Astrocyte of the spinal cord (primary cell): Measurements from ENCODE around the gene PTPRN2.

Experiments used
- DNase-seq: peaks from one replicate; pipeline ENCODE4 v3.0.0; 2011; ENCODE audit warnings: low read depth, low spot score
- H3K4me3 ChIP-seq: 2 replicates; pipeline ENCODE4 v1.5.1; 2011; ENCODE audit warnings: low read depth, mild to moderate bottlenecking, low read length, moderate library complexity
- CTCF ChIP-seq: IDR thresholded peaks from 2 replicates; pipeline ENCODE4 v1.5.1; 2012; ENCODE audit warnings: low read depth, mild to moderate bottlenecking, low read length, inconsistent platforms
- in situ Hi-C: cut with HindIII; loops from 2 replicates; pipeline ENCODE4 v1.10.0; 2017; ENCODE audit warnings: low sequenced_read_pairs

PTPRN2 gene

DNA sequence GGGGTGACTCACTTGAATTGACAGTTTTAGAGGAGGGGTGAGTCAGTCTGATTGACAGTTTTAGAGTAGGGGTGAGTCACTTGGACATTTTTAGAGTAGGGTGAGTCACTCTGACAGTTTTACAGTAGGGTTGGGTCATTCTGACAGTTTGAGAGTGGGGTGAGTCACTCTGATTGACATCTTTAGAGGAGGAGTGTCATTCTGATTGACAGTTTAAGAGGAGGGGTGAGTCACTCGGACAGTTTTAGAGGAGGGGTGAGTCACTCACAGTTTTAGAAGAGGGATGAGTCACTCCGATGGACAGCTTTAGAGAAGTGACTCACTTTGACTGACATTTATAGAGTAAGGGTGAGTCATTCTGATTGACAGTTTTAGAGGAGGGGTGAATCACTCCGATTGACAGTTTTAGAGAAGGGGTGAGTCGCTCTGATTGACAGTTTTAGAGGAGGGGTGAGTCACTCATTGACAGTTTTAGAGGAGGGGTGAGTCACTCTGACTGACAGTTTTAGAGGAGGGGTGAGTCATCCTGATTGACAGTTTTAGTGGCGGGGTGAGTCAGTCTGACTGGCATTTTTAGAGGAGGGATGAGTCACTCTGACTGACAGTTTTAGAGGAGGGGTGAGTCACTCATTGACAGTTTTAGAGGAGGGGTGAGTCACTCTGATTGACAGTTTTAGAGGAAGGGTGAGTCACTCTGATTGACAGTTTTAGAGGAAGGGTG lies 655.0 kb downstream of the PTPRN2 start:
- no peak overlapping the region for H3K4me3 ChIP-seq
- in situ Hi-C loops = no loop called here
- no peak for TF ChIP-seq CTCF
- no peak for DNase-seq

DNA sequence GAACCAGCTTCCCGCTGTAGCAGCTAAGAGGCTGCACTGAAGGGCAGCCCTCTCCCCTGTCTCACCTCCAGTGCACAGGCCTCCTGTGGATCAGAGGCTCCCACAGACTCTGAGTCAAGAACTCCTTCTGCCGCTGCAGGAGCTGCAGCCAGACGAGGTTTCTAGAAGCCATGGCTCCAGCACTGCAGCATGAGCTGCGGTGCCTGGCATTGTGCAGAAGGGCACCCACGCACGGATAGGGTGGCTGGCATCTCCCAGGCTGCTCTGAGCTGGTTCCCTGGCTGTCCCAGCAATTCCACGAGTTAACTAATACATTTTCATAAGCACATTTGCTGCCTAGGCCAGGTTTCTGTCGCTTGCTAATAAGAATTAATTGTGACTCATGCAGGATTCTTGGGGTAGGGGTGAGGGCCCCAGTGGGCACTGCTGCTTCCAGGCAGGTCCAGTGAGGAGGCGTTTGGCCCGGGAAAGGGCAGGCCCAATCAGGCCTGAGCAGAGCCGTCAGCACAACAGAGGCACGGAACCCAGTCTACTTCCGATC lies 656.6 kb downstream of the PTPRN2 start:
- no peak for TF ChIP-seq CTCF
- H3K4me3 ChIP-seq = no peak overlapping the region
- in situ Hi-C loops = no loop called here
- DNase-seq = no peak

- in situ Hi-C loops = no loop called here
- TF ChIP-seq CTCF = no peak
- no peak for DNase-seq
- H3K4me3 ChIP-seq = no peak overlapping the region
These were observed 657.2 kb downstream of the PTPRN2 start for GRCh38 chr7:157930441-157930840.

GRCh38 chr7:157929671-157930070 lies 658.0 kb downstream of the PTPRN2 start:
- no peak overlapping the region for H3K4me3 ChIP-seq
- no peak for TF ChIP-seq CTCF
- no peak for DNase-seq
- in situ Hi-C loops = no loop called here

DNA sequence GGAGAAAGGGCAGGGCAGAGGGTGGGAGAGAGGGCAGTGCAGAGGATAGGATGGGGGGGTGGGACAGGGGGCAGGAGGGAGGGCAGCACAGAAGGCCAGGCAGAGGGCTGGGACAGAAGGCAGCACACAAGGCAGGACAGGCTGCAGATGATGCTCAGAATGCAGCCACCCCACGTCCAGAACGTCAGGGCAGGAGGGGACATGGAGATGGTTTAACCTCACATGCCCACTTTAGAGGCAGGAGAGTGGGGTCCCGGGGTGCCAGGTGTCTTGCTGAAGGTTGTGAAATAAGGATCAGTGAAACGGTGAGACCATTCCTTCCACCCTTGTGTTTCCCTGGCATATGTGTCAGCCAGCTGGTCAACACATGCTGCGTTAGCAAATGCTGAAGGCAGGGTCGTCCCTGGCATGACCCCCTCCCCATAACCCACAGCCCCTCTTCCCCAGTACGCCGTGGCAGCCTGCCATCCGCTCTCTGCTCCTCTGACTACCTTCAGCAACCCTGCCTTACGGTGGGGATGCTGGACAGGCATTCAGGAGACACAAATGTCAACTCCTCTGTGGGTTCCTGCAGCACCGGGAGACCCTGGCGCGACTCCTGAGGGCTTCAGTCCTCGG lies 658.7 kb downstream of the PTPRN2 start:
- in situ Hi-C loops = no loop called here
- no peak for DNase-seq
- TF ChIP-seq CTCF = no peak

DNA sequence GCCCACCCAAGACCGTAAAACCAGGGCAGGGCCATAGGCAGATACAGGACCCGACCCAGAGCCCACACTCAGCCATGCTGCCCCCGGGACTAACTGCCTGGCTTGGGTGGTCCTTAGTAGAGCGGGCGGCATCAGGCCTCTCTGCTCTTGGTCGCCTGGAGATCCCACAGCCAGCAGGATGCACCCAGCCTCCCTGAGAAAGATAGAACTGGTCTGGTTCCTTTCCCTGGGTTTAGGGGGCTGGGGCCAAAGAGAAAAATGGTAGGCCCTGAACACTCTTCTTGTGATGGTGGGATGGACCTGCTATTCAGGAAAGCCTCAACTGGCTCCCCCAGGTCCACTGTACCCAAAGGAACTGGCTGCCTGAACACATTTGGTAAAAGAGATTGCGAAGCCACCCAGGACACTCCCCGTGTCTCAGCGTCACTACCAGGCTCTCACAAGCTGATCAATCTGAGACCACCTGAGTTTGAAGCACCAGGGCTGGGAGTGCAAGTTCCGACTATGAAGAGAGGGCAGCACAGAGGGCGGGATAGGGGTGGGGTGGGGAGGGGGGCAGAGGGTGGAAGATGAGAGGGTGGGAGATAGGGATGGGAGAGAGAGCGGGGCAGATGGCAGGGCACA lies 659.3 kb downstream of the PTPRN2 start:
- no peak overlapping the region for H3K4me3 ChIP-seq
- TF ChIP-seq CTCF = no peak
- in situ Hi-C loops = no loop called here
- DNase-seq = no peak

More for the DNA sequence above, 658.7 kb downstream of the PTPRN2 start:
- H3K4me3 ChIP-seq = no peak overlapping the region
